ENCODE measurements around the gene ZSCAN31.
A peak's percentile ranks its signal among the peaks of the same experiment; 100 is the strongest.
"Not testable (repeated sequence)": the region's sequence is repeated elsewhere in the genome, so short reads cannot be mapped to it uniquely, and the experiment has no call there.

The ZSCAN31 gene
- 2.0 reads per million in 2 experiments for total RNA-seq

GRCh38 chr6:28335564-28336283, at the start of gene ZSCAN31:
Gene ZSCAN31 (minus strand): TSS chr6:28336148. CDS start chr6:28329683, 6,465 bp downstream.
- DNase-seq (ENCODE audit: low read depth), result peak; percentile 78

DNA sequence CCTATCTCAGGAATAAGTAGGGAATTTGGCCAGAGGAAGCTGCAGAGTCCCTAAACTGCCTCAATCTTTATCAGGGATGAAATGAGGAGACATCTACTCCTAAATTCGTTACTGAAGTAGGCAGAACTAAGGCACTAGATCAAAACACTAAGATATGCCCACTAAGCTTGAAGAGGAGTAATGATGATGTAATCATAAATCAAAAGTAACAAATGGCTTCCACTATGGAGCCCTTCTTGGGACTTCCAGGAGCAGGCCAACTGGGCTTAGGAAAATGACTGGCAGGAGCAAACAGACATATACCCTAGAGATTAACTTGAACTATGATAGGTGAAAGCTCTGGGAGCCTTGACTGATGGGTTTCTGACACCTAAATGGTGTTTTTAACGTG, 48.2 kb upstream of the ZSCAN31 start:
- DNase-seq (ENCODE audit: low read depth), result no peak

DNA sequence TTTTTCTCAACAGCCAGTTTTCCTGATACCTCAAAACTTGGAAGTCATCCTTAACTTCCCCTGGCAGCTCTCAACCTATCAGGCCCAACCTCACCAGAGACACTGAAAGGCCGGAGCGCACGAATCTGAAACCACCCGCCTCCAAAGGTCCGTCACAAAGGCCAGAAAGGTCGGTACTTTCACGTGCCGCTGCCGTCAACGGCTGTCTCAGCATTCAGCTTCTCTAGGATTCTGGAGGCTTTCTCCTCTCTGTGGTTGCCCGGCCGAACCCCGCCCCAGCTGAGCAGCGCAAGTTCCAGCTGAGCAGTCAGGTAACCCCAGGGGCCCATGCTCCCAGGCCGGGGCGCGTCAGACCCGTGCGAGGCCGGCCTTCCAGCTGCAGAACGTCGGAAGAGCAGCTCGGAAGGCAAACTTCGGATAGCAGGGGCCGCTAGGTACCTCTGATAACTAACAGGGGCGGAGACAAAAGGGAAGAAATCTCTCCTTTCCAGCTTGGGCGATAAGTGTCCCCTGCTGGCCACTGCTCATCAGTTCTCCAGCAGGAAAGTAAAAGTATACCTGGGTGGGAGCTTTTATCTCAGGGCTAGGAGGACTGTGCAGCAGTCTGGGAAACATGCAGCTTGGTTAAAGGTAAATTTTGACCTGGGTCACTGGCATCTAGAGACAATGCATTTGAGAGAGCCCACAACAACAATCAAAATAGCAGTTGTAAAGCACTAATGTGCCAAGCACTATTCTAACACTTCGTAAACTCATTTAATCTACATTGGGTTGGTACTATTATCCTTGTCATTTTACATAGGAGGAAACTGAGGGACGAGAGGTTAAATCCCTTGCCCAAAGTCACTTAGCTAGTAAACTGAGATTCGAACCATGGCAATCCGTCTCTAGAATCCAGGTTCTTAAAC, 47.5 kb upstream of the ZSCAN31 start:
- no peak for DNase-seq (ENCODE audit: low read depth)

DNA sequence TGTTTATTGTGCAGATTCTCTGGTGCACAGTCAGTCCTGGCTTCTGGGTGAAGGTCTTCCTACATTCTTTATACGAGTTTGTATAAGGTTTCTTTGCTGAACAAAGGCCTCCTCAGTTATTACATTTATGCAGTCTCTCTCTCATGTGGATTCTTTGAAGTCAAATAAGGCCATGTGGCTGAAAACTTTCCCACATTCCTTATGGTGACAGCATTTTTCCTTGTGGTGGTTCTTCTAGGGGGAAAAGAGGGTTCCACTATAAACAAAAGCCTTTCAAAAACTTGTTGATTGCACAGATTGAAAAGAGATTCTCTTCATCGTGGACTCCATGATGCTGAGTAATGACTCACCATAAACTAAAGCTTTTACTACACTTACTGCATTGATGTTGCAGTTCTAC, 44.4 kb upstream of the ZSCAN31 start:
- DNase-seq (ENCODE audit: low read depth), result no peak

DNA sequence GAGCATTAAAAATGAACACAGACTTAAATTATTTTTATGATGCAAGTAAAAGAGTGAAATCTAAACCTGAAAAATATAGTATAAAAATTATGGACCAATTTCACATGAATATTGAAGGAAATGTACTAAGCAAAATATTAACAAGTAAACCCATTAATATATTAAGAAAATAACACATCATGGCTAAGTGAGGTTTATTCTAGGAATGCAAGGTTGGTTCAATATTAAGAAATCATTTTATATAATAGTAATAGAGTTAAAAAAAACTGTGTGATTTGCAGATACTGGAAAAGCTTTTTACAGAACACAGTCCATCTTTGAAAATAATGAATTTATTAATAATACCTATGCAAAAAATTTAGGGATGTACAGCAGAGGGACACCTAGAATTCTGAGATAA, 42.7 kb upstream of the ZSCAN31 start:
- no peak for DNase-seq (ENCODE audit: low read depth)

DNA sequence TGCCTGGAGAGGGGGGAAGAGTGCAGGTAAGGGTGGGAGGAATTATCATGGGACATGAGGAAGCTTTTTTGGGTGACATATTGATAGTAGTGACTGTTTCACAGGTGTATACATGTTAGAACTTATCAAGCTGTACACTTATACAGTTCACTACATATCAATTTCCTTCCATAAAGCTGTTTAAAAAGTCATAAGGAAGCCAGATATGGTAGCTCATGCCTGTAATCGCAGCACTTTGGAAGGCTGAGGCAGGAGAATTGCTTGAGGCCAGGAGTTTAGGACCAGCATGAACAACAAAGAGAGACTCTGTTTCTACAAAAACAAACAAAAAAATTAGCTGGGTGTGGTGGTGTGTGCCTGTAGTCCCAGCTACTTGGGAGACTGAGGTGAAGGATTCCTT, 41.9 kb upstream of the ZSCAN31 start:
- no peak for DNase-seq (ENCODE audit: low read depth)

DNA sequence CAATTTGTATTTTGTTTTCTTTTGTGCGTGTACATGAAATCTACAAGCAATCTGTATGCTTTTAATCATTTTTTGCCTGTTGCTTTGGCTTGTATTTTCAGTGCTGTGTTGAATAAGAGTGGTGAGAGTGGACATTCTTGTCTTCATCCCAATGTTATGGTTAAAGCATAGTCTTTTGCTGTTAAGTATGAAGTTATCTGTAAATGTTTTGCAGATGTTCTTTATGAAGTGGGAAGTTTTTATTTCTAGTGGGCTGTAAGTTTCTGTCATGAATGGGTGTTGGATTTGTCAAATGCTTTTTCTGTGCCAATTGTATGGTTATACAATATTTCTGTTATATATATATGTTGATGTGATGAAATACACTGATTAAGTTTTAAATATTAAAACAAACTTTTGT, 38.0 kb upstream of the ZSCAN31 start:
- DNase-seq (ENCODE audit: low read depth), result no peak

DNA sequence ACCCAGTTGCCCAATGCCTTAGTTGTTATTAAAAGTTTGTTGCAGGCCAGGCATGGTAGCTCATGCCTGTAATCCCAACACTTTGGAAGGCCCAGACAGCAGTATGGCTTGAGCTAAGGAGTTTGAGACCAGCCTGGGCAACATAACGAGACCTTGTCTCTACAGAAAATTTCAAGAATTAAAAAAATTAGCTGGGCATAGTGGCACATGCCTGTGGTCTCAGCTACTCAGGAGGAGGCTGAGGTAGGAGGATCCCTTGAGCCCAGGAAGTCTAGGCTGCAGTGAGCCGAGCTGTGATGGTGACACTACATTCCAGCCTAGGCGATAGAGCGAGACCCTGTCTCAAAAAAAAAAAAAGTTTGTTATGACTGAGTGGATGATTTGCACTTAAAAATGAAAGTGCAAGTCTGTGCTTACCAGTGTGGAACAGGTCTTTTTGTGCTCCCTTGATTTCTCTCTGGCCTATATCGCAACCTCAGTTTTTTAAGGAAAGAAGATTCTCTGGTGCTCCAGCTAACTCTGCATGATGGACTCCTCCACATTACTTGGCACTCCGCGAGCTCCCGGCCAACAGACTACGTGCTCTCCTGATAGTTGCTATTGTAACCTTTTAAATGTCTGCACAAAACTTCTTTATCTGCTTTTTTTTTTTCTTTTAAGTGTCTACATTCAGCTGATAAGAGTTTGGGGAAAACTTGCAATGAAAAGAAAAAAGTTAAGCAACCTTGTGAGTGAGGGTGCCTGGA, 35.9 kb upstream of the ZSCAN31 start:
- no peak for DNase-seq (ENCODE audit: low read depth)

GRCh38 chr6:28371280-28371679, 35.3 kb upstream of the ZSCAN31 start:
- DNase-seq (ENCODE audit: low read depth), result no peak

DNA sequence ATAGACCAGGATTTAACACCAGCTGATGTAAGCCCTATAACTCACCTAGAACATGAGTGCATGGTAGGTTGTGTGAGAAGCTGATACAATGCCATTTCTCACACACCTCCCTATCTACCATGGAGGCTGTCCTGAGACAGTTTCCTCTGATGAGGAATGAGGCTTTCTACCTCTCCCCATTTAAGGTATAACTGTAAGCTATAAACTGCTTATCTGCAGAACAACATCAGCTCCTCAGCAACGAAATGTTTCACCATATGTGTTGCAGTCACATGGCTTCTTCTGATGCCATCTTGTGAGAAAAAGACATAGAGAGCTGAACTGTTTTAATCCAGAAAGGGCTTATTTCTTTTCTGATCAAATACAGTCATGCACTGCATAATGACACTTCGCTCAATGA, 34.5 kb upstream of the ZSCAN31 start:
- DNase-seq (ENCODE audit: low read depth), result no peak

DNA sequence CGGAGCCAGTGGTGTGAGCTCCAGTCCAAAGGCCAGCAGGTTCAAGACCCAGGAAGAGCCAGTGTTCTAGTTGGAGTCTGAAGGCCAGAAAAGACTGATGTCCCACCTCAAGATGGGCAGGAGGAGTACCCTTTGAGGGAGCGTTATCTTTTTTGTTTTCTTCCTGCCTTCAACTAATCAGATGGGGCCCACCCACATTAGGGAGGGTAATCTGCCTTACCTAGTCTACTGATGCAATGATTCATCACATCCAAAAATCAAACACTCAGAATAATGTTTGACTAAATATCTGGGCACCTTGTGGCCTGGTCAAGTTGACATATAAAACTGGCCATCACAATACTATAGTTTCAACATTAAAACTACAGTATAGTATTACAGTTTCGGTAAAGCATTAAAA, 33.5 kb upstream of the ZSCAN31 start:
- DNase-seq (ENCODE audit: low read depth), result no peak

- no peak for DNase-seq (ENCODE audit: low read depth)
Observed at GRCh38 chr6:28368522-28368921, 32.6 kb upstream of the ZSCAN31 start.

DNA sequence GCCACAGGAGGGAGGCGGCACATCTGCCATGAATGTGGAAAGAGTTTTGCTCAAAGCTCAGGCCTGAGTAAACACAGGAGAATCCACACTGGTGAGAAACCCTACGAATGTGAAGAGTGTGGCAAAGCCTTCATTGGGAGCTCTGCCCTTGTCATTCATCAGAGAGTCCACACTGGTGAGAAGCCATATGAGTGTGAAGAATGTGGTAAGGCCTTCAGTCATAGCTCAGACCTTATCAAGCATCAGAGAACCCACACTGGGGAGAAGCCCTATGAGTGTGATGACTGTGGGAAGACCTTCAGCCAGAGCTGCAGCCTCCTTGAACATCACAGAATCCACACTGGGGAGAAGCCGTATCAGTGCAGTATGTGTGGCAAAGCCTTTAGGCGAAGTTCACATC, 29.6 kb upstream of the ZSCAN31 start:
- not testable (repeated sequence) for DNase-seq (ENCODE audit: low read depth)

GRCh38 chr6:28360961-28361360, 25.0 kb upstream of the ZSCAN31 start:
- DNase-seq (ENCODE audit: low read depth), result no peak

DNA sequence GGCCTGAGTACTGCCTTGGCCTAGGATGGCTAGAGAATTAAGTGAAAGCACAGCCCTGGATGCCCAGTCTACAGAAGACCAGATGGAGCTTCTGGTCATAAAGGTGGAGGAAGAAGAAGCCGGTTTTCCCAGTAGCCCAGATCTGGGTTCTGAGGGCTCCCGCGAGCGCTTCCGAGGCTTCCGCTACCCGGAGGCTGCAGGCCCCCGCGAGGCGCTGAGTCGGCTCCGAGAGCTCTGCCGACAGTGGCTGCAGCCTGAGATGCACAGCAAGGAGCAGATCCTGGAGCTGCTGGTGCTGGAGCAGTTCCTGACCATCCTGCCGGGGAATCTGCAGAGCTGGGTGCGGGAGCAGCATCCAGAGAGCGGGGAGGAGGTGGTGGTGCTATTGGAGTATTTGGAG, 23.6 kb upstream of the ZSCAN31 start:
- DNase-seq (ENCODE audit: low read depth), result not testable (repeated sequence)

GRCh38 chr6:28357036-28357435, 21.1 kb upstream of the ZSCAN31 start:
- no peak for DNase-seq (ENCODE audit: low read depth)

DNA sequence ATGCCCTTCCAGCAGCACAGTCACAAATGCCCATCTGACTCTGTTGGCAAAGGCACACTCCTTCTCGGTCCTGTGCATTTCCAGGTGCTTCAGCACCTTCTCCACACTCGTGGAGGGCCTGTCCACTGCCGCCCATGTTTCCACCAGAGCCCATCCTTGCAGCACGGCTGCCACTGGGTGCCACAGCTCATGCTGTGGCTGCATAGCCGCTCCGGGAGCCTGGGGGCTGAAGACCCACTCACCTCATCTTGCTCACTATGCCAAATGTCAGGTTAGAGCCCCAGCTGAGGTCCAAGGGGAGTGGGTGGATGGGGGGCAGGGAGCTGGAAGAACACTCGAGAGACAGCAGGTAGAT, 20.7 kb upstream of the ZSCAN31 start:
- DNase-seq (ENCODE audit: low read depth), result no peak

GRCh38 chr6:28355743-28356665, 20.1 kb upstream of the ZSCAN31 start:
- peak; percentile 40 for DNase-seq (ENCODE audit: low read depth)

GRCh38 chr6:28354688-28355554, 19.0 kb upstream of the ZSCAN31 start:
- DNase-seq (ENCODE audit: low read depth), result no peak

GRCh38 chr6:28353981-28354676, 18.2 kb upstream of the ZSCAN31 start:
- no peak for DNase-seq (ENCODE audit: low read depth)

All from T follicular helper cell (primary cell).